Common myeloid progenitor, CD34-positive (primary cell): Measurements from ENCODE around the gene SYNPO2.

ENCODE experiments used
- CTCF ChIA-PET: fragments of 350-600 bp; sonication (Branson Sonifier 250); formaldehyde crosslinking; loops from one replicate; lab custom pipeline; 2021; ENCODE audit warnings: antibody characterized with exemption; lab: Charles Lee
- POLR2A ChIA-PET: fragments of 350-600 bp; sonication (Branson Sonifier 250); formaldehyde crosslinking; loops from one replicate; lab custom pipeline; 2021; ENCODE audit warnings: antibody characterized with exemption; lab: Charles Lee
- DNase-seq, 3 donors: peaks; one replicate each; pipeline versions ENCODE4 v3.0.0 to v3.0.0-alpha.2; 2013
- H3K27ac ChIP-seq, 2 experiments: 1 replicate in 1 of 2; 2 replicates in 1 of 2; pipeline ENCODE4 v1.7.0; 2013; ENCODE audit warnings: inconsistent platforms in 2 of 2, low read length in 2 of 2, mild to moderate bottlenecking in 2 of 2, low read depth in 1 of 2, moderate library complexity in 1 of 2; ENCODE audit not compliant: severe bottlenecking in 2 of 2, insufficient read depth in 1 of 2, poor library complexity in 1 of 2
- H3K27me3 ChIP-seq, 5 experiments: replicated peaks in 2 of 5; 1 replicate in 3 of 5; 2 replicates in 2 of 5; pipeline versions ENCODE4 v1.6.1 to v1.7.0; 2013; ENCODE audit warnings: low read length in 4 of 5, mild to moderate bottlenecking in 2 of 5, moderate library complexity in 2 of 5, inconsistent platforms in 1 of 5; ENCODE audit not compliant: insufficient read depth in 5 of 5, control insufficient read depth in 4 of 5
- H3K36me3 ChIP-seq, 4 experiments: 1 replicate in 2 of 4; 2 replicates in 2 of 4; pipeline versions ENCODE4 v1.6.1 to v1.7.0; 2013; ENCODE audit warnings: low read length in 3 of 4, control low read depth in 1 of 4, mild to moderate bottlenecking in 1 of 4; ENCODE audit not compliant: control insufficient read depth in 4 of 4, insufficient read depth in 4 of 4
- H3K4me1 ChIP-seq, 4 experiments: 1 replicate in 3 of 4; 2 replicates in 1 of 4; pipeline versions ENCODE4 v1.6.1 to v1.7.1; 2013; ENCODE audit warnings: low read length in 3 of 4, mild to moderate bottlenecking in 3 of 4, control low read depth in 1 of 4, inconsistent platforms in 1 of 4, moderate library complexity in 1 of 4; ENCODE audit not compliant: control insufficient read depth in 4 of 4, insufficient read depth in 4 of 4; ENCODE audit errors: control extremely low read depth in 1 of 4
- H3K4me3 ChIP-seq, 7 experiments: 1 replicate in 4 of 7; 2 replicates in 3 of 7; pipeline versions ENCODE4 v1.5.1 to v1.7.0; 2013; ENCODE audit warnings: mild to moderate bottlenecking in 7 of 7, low read length in 6 of 7, moderate library complexity in 6 of 7, inconsistent platforms in 2 of 7, low read depth in 2 of 7, control low read depth in 1 of 7; ENCODE audit not compliant: insufficient read depth in 4 of 7, control insufficient read depth in 1 of 7; ENCODE audit errors: extremely low read depth in 1 of 7
- H3K9me3 ChIP-seq, 5 experiments: 1 replicate in 4 of 5; 2 replicates in 1 of 5; pipeline versions ENCODE4 v1.6.1 to v1.7.1; 2013; ENCODE audit warnings: low read length in 4 of 5, mild to moderate bottlenecking in 2 of 5, inconsistent platforms in 1 of 5, low read depth in 1 of 5, moderate library complexity in 1 of 5; ENCODE audit not compliant: control insufficient read depth in 4 of 5, insufficient read depth in 2 of 5; ENCODE audit errors: control extremely low read depth in 1 of 5
- WGBS: methylation state at CpG from one replicate; pipeline ENCODE4 v1.1.5; 2013; ENCODE audit not compliant: insufficient coverage; 5-methylcytosine and 5-hydroxymethylcytosine counted together

The SYNPO2 gene

GRCh38 chr4:118898684-118899138, 10.1 kb downstream of the SYNPO2 start:
- no peak overlapping the region for H3K27ac ChIP-seq
- no peak for DNase-seq
- no peak overlapping the region for H3K4me3 ChIP-seq
- no peaks in the 10 kb centered on the region for H3K4me1 ChIP-seq
- 94% methylated on average over 6 of the region's 6 CpGs for WGBS
- no peaks in the 10 kb centered on the region for H3K9me3 ChIP-seq
- POLR2A ChIA-PET, result no interaction called here
- no peaks in the 10 kb centered on the region for H3K36me3 ChIP-seq
- CTCF ChIA-PET, result interaction anchor here (2.0 kb wide), 1 partner anchor 15 kb away, joined by 5 read pairs; no protein-coding TSS in a partner anchor
- H3K27me3 ChIP-seq, result no peaks in the 10 kb centered on the region

- POLR2A ChIA-PET, result no interaction called here
- CTCF ChIA-PET, result interaction anchor here (1.1 to 1.6 kb wide), 2 partner anchors 18 to 47 kb away, joined by 3 read pairs; no protein-coding TSS in a partner anchor
- WGBS, result no CpG with 5 or more reads among the region's 3 CpGs
- Histone ChIP-seq H3K36me3 (no peaks in the 10 kb centered on the region), H3K27ac (no peak overlapping the region), H3K27me3 (no peaks in the 10 kb centered on the region), H3K4me1 (peaks cover 0 to 13% (median 2%) of the 10 kb centered on the region in 4 experiments), H3K4me3 (no peak overlapping the region), H3K9me3 (no peaks in the 10 kb centered on the region)
- DNase-seq, result no peak
These were observed 15.8 kb downstream of the SYNPO2 start for GRCh38 chr4:118904418-118904817.

GRCh38 chr4:118904935-118905334, 16.3 kb downstream of the SYNPO2 start:
- Histone ChIP-seq H3K4me3 (no peak overlapping the region), H3K36me3 (no peaks in the 10 kb centered on the region), H3K9me3 (no peaks in the 10 kb centered on the region), H3K27me3 (no peaks in the 10 kb centered on the region), H3K4me1 (peaks cover 0 to 13% (median 2%) of the 10 kb centered on the region in 4 experiments), H3K27ac (no peak overlapping the region)
- CTCF ChIA-PET, result interaction anchor here (1.1 to 1.6 kb wide), 3 partner anchors 12 to 47 kb away, joined by 3 read pairs; no protein-coding TSS in a partner anchor
- DNase-seq, result peak in 2 of 3 donors; percentile 21 to 33
- WGBS, result 51% methylated on average over 2 of the region's 2 CpGs
- POLR2A ChIA-PET, result no interaction called here

- Histone ChIP-seq H3K36me3 (no peaks in the 10 kb centered on the region), H3K9me3 (no peaks in the 10 kb centered on the region), H3K27me3 (no peaks in the 10 kb centered on the region), H3K4me1 (peaks cover 0 to 13% (median 2%) of the 10 kb centered on the region in 4 experiments), H3K4me3 (no peak overlapping the region), H3K27ac (no peak overlapping the region)
- ChIA-PET POLR2A (no interaction called here), CTCF (interaction anchor here (1.1 to 1.6 kb wide), 3 partner anchors 12 to 46 kb away, joined by 3 read pairs; no protein-coding TSS in a partner anchor)
- WGBS, result 100% methylated on average over 3 of the region's 4 CpGs
- no peak for DNase-seq
These were observed 16.9 kb downstream of the SYNPO2 start for GRCh38 chr4:118905566-118905965.

GRCh38 chr4:118909173-118909956, 20.7 kb downstream of the SYNPO2 start:
- no peak for DNase-seq
- Histone ChIP-seq H3K27ac (no peak overlapping the region), H3K27me3 (no peaks in the 10 kb centered on the region), H3K36me3 (no peaks in the 10 kb centered on the region), H3K9me3 (no peaks in the 10 kb centered on the region), H3K4me1 (peaks cover 0 to 13% (median 2%) of the 10 kb centered on the region in 4 experiments), H3K4me3 (no peak overlapping the region)
- 82% methylated on average over 7 of the region's 8 CpGs for WGBS
- ChIA-PET CTCF (no interaction called here), POLR2A (no interaction called here)

- ChIA-PET POLR2A (no interaction called here), CTCF (no interaction called here)
- DNase-seq, result no peak
- Histone ChIP-seq H3K27ac (no peak overlapping the region), H3K36me3 (no peaks in the 10 kb centered on the region), H3K4me1 (peaks cover 0 to 6% (median 0%) of the 10 kb centered on the region in 4 experiments), H3K9me3 (no peaks in the 10 kb centered on the region), H3K27me3 (no peaks in the 10 kb centered on the region), H3K4me3 (no peak overlapping the region)
- WGBS, result no CpG with 5 or more reads among the region's 3 CpGs
These were observed 21.6 kb downstream of the SYNPO2 start for GRCh38 chr4:118910221-118910620.

- WGBS, result 100% methylated on average over 2 of the region's 3 CpGs
- ChIA-PET POLR2A (no interaction called here), CTCF (interaction anchor here (0.9 kb wide), 1 partner anchor 14 kb away, joined by 3 read pairs; no protein-coding TSS in a partner anchor)
- Histone ChIP-seq H3K36me3 (no peaks in the 10 kb centered on the region), H3K4me1 (no peaks in the 10 kb centered on the region), H3K4me3 (no peak overlapping the region), H3K9me3 (no peaks in the 10 kb centered on the region), H3K27ac (no peak overlapping the region), H3K27me3 (no peaks in the 10 kb centered on the region)
- no peak for DNase-seq
These were observed 22.6 kb downstream of the SYNPO2 start for GRCh38 chr4:118911238-118911703.
